HEK293 (cell line): Measurements from ENCODE around the gene TATDN2.
A peak's percentile ranks its signal among the peaks of the same experiment; 100 is the strongest.

Experiments used
- CTCF ChIA-PET: fragments of 350-600 bp; formaldehyde crosslinking; extraction: SDS; loops from one replicate; lab custom pipeline; 2021; ENCODE audit warnings: antibody characterized with exemption; lab: Yijun Ruan, JAX
- POLR2A ChIA-PET: fragments of 300-600 bp; formaldehyde crosslinking; extraction: SDS; loops from one replicate; lab custom pipeline; 2020; ENCODE audit warnings: antibody characterized with exemption, inconsistent platforms; lab: Yijun Ruan, JAX
- H3K27ac ChIP-seq: fragments of 200-500 bp; sonication (Bioruptor generic); 2 replicates; pipeline ENCODE4 v1.5.1; 2014; ENCODE audit warnings: low read depth, low read length, control low read depth, inconsistent platforms; ENCODE audit errors: extremely low read depth
- H3K36me3 ChIP-seq, 2 experiments: fragments of 200-500 bp in 1 of 2; sonication (Bioruptor generic) in 1 of 2; 1 replicate in 1 of 2; 2 replicates in 1 of 2; pipeline ENCODE4 v1.5.1; 2014 to 2017; ENCODE audit warnings: inconsistent platforms in 2 of 2, low read length in 2 of 2; ENCODE audit not compliant: control insufficient read depth in 2 of 2, insufficient read depth in 1 of 2
- H3K4me1 ChIP-seq: fragments of 200-500 bp; sonication (Bioruptor generic); 2 replicates; pipeline ENCODE4 v1.5.1; 2014; ENCODE audit warnings: mild to moderate bottlenecking, low read length, inconsistent platforms; ENCODE audit not compliant: control insufficient read depth, insufficient read depth
- H3K4me3 ChIP-seq: 2 replicates; pipeline ENCODE4 v1.5.1; 2011; ENCODE audit warnings: low read depth, mild to moderate bottlenecking, control low read depth, low read length, moderate library complexity
- H3K9me3 ChIP-seq: fragments of 200-500 bp; sonication (Bioruptor generic); 2 replicates; pipeline ENCODE4 v1.5.1; 2014; ENCODE audit warnings: low read depth, low read length, inconsistent platforms; ENCODE audit not compliant: control insufficient read depth, insufficient read depth
- FEZF1 ChIP-seq: fragments of 450-650 bp; formaldehyde crosslinking; IDR thresholded peaks from 2 replicates; pipeline ENCODE4 v1.5.1; 2016; ENCODE audit warnings: missing biosample characterization, missing genetic modification characterization
- GLIS1 ChIP-seq: fragments of 450-650 bp; formaldehyde crosslinking; IDR thresholded peaks from 2 replicates; pipeline ENCODE4 v1.5.1; 2016; ENCODE audit warnings: missing biosample characterization, missing genetic modification characterization
- HOXC10 ChIP-seq: sonication (generic); formaldehyde crosslinking; IDR thresholded peaks from 2 replicates; pipeline ENCODE4 v1.8.1; 2023; ENCODE audit warnings: mild to moderate bottlenecking, missing genetic modification reagents
- KLF16 ChIP-seq: fragments of 450-650 bp; formaldehyde crosslinking; IDR thresholded peaks from 2 replicates; pipeline ENCODE4 v1.5.1; 2017; ENCODE audit warnings: missing biosample characterization, missing genetic modification characterization
- KLF7 ChIP-seq: fragments of 450-650 bp; formaldehyde crosslinking; IDR thresholded peaks from 2 replicates; pipeline ENCODE4 v1.5.1; 2016; ENCODE audit warnings: missing biosample characterization, missing genetic modification characterization, borderline replicate concordance
- OSR2 ChIP-seq: fragments of 450-650 bp; formaldehyde crosslinking; IDR thresholded peaks from 2 replicates; pipeline ENCODE4 v1.5.1; 2016; ENCODE audit warnings: missing biosample characterization, missing genetic modification characterization
- PATZ1 ChIP-seq: fragments of 450-650 bp; formaldehyde crosslinking; IDR thresholded peaks from 2 replicates; pipeline ENCODE4 v1.5.1; 2016; ENCODE audit warnings: missing biosample characterization, missing genetic modification characterization
- SP7 ChIP-seq: fragments of 450-650 bp; formaldehyde crosslinking; IDR thresholded peaks from 2 replicates; pipeline ENCODE4 v1.5.1; 2016; ENCODE audit warnings: missing biosample characterization, missing genetic modification characterization
- YY2 ChIP-seq: fragments of 450-650 bp; formaldehyde crosslinking; IDR thresholded peaks from 2 replicates; pipeline ENCODE4 v1.5.1; 2016; ENCODE audit warnings: missing biosample characterization, missing genetic modification characterization
- ZNF112 ChIP-seq: fragments of 450-650 bp; formaldehyde crosslinking; IDR thresholded peaks from 2 replicates; pipeline ENCODE4 v1.5.0; 2017; ENCODE audit warnings: missing biosample characterization, missing genetic modification characterization
- ZNF133 ChIP-seq: fragments of 450-650 bp; formaldehyde crosslinking; IDR thresholded peaks from 2 replicates; pipeline ENCODE4 v1.5.1; 2016; ENCODE audit warnings: missing biosample characterization, missing genetic modification characterization
- ZNF18 ChIP-seq: fragments of 450-650 bp; formaldehyde crosslinking; IDR thresholded peaks from 2 replicates; pipeline ENCODE4 v1.5.1; 2016; ENCODE audit warnings: missing biosample characterization, missing genetic modification characterization
- ZNF221 ChIP-seq: fragments of 450-650 bp; formaldehyde crosslinking; IDR thresholded peaks from 2 replicates; pipeline ENCODE4 v1.5.1; 2017; ENCODE audit warnings: missing biosample characterization, missing genetic modification characterization, borderline replicate concordance
- ZNF23 ChIP-seq: fragments of 450-650 bp; formaldehyde crosslinking; IDR thresholded peaks from 2 replicates; pipeline ENCODE4 v1.5.1; 2016; ENCODE audit warnings: missing biosample characterization, missing genetic modification characterization, borderline replicate concordance
- ZNF37A ChIP-seq: fragments of 450-650 bp; IDR thresholded peaks from 2 replicates; pipeline ENCODE4 v1.5.1; 2018; ENCODE audit warnings: missing biosample characterization, missing genetic modification characterization
- ZNF473 ChIP-seq: fragments of 450-650 bp; formaldehyde crosslinking; IDR thresholded peaks from 2 replicates; pipeline ENCODE4 v1.5.1; 2017; ENCODE audit warnings: missing biosample characterization, missing genetic modification characterization
- ZNF549 ChIP-seq: fragments of 450-650 bp; IDR thresholded peaks from 2 replicates; pipeline ENCODE4 v1.5.1; 2018; ENCODE audit warnings: missing biosample characterization, missing genetic modification characterization, mild to moderate bottlenecking, inconsistent platforms, moderate library complexity
- ZNF792 ChIP-seq: fragments of 450-650 bp; formaldehyde crosslinking; IDR thresholded peaks from 2 replicates; pipeline ENCODE4 v1.5.1; 2016; ENCODE audit warnings: missing biosample characterization, missing genetic modification characterization
- ZNF830 ChIP-seq: fragments of 450-650 bp; IDR thresholded peaks from 2 replicates; pipeline ENCODE4 v1.5.0; 2018; ENCODE audit warnings: missing biosample characterization, missing genetic modification characterization, low read depth, mild to moderate bottlenecking, moderate library complexity
- TF ChIP-seq, protein P1 (sequence below): fragments of 450-650 bp; formaldehyde crosslinking; IDR thresholded peaks from 2 replicates; pipeline ENCODE4 v1.5.1; 2016; ENCODE audit warnings: missing biosample characterization, missing genetic modification characterization

TATDN2 gene

GRCh38 chr3:10273702-10274305 lies 25.5 kb downstream of the TATDN2 start (continued):
- no peak for TF ChIP-seq ZNF830 (tag by site-specific recombination)
- no peak for TF ChIP-seq KLF16 (tag by site-specific recombination)
- TF ChIP-seq ZNF549 (tag by site-specific recombination), result no peak
- no peak for TF ChIP-seq PATZ1
- no peak for TF ChIP-seq ZNF133 (tag by site-specific recombination)
- no peak for TF ChIP-seq OSR2
- no peak for TF ChIP-seq KLF7 (tag by site-specific recombination)
- TF ChIP-seq, protein P1, sequence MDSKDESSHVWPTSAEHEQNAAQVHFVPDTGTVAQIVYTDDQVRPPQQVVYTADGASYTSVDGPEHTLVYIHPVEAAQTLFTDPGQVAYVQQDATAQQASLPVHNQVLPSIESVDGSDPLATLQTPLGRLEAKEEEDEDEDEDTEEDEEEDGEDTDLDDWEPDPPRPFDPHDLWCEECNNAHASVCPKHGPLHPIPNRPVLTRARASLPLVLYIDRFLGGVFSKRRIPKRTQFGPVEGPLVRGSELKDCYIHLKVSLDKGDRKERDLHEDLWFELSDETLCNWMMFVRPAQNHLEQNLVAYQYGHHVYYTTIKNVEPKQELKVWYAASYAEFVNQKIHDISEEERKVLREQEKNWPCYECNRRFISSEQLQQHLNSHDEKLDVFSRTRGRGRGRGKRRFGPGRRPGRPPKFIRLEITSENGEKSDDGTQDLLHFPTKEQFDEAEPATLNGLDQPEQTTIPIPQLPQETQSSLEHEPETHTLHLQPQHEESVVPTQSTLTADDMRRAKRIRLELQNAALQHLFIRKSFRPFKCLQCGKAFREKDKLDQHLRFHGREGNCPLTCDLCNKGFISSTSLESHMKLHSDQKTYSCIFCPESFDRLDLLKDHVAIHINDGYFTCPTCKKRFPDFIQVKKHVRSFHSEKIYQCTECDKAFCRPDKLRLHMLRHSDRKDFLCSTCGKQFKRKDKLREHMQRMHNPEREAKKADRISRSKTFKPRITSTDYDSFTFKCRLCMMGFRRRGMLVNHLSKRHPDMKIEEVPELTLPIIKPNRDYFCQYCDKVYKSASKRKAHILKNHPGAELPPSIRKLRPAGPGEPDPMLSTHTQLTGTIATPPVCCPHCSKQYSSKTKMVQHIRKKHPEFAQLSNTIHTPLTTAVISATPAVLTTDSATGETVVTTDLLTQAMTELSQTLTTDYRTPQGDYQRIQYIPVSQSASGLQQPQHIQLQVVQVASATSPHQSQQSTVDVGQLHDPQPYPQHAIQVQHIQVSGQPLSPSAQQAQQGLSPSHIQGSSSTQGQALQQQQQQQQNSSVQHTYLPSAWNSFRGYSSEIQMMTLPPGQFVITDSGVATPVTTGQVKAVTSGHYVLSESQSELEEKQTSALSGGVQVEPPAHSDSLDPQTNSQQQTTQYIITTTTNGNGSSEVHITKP (tag by site-specific recombination), result no peak

GRCh38 chr3:10274601-10275000 lies 26.3 kb downstream of the TATDN2 start:
- CTCF ChIA-PET, result interaction anchor here (0.6 to 1.3 kb wide), 3 partner anchors 10 to 1028 kb away, joined by 3 to 8 read pairs (median 4); no protein-coding TSS in a partner anchor
- Histone ChIP-seq H3K9me3 (no peaks in the 10 kb centered on the region), H3K27ac (no peak overlapping the region), H3K4me1 (peaks cover 15% of the 10 kb centered on the region), H3K4me3 (no peak overlapping the region), H3K36me3 (peaks cover 31 to 73% of the 10 kb centered on the region in 2 experiments)
- TF ChIP-seq SP7 (0 out of 2 replicates have a peak, but pooled peaks have one; percentile 14), ZNF37A (tag by site-specific recombination) (no peak)
- POLR2A ChIA-PET, result interaction anchor here (0.5 kb wide), 1 partner anchor 109 kb away, joined by 3 read pairs; no protein-coding TSS in a partner anchor

GRCh38 chr3:10277115-10277625 lies 28.9 kb downstream of the TATDN2 start:
- POLR2A ChIA-PET, result interaction anchor here (0.7 kb wide), 1 partner anchor 9 kb away, joined by 5 read pairs; no protein-coding TSS in a partner anchor
- H3K36me3 ChIP-seq, result peaks cover 21 to 69% of the 10 kb centered on the region in 2 experiments
- H3K4me1 ChIP-seq, result peaks cover 15% of the 10 kb centered on the region
- H3K9me3 ChIP-seq, result no peaks in the 10 kb centered on the region
- no peak overlapping the region for H3K27ac ChIP-seq
- H3K4me3 ChIP-seq, result no peak overlapping the region
- TF ChIP-seq ZNF112 (tag by site-specific recombination), result no peak
- no peak for TF ChIP-seq ZNF18 (tag by site-specific recombination)
- TF ChIP-seq ZNF792, result no peak
- no peak for TF ChIP-seq YY2 (tag by site-specific recombination)
- no peak for TF ChIP-seq FEZF1 (tag by site-specific recombination)
- TF ChIP-seq HOXC10 (CRISPR knock-in tag), result no peak
- TF ChIP-seq GLIS1 (tag by site-specific recombination), result no peak
- TF ChIP-seq ZNF473, result no peak
- TF ChIP-seq ZNF23 (tag by site-specific recombination), result no peak
- TF ChIP-seq ZNF221 (tag by site-specific recombination), result no peak
- CTCF ChIA-PET, result interaction anchor here (1.7 kb wide), 1 partner anchor 14 kb away, joined by 6 read pairs; no protein-coding TSS in a partner anchor
